ENCODE data around the gene RAB39A.

DNA sequence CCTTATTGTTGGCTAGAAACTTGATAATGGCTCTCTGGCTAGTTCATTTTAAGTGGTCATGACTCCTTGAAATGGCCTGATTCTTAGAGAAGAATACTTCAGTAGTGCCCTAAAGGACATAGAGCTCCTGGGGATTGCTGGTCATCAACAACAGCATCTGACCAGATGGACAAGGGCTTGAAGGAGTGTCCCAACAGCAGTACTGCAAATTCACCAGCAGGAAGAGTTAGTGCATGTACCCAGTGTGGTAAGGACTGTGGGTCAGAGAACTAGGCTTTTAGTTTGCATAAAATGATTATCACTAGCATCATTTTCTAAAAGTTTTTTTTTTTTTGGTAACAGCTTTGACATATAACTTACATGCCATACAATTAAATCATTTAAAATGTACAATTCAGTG is 41.0 kb downstream of the RAB39A start:
- TF ChIP-seq, protein P1, sequence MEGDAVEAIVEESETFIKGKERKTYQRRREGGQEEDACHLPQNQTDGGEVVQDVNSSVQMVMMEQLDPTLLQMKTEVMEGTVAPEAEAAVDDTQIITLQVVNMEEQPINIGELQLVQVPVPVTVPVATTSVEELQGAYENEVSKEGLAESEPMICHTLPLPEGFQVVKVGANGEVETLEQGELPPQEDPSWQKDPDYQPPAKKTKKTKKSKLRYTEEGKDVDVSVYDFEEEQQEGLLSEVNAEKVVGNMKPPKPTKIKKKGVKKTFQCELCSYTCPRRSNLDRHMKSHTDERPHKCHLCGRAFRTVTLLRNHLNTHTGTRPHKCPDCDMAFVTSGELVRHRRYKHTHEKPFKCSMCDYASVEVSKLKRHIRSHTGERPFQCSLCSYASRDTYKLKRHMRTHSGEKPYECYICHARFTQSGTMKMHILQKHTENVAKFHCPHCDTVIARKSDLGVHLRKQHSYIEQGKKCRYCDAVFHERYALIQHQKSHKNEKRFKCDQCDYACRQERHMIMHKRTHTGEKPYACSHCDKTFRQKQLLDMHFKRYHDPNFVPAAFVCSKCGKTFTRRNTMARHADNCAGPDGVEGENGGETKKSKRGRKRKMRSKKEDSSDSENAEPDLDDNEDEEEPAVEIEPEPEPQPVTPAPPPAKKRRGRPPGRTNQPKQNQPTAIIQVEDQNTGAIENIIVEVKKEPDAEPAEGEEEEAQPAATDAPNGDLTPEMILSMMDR (IDR thresholded peaks at IDR 0.05), result no peak
- no peak for TF ChIP-seq ZFX (IDR thresholded peaks at IDR 0.05; ENCODE audit: borderline replicate concordance)

All from 22Rv1 (cell line).